Gastroesophageal sphincter (tissue), 4 donors: Measurements from ENCODE around the gene OR1I1. TPM values are rescaled to one million over a fixed set of nuclear protein-coding genes. Genes with fewer than 3 reads are reported as not detected.

Experiments used
- ATAC-seq: fragments of 150-250 bp; one replicate; pipeline ENCODE4 v1.9.1; 2016; ENCODE audit warnings: mild to moderate bottlenecking, moderate library complexity
- H3K27ac ChIP-seq, 4 donors: fragments of 200-600 bp; sonication (generic) in 3 of 4; 1 replicate in 3 of 4; 2 replicates in 1 of 4; pipeline ENCODE4 v1.5.1; 2016 to 2019
- H3K27me3 ChIP-seq: fragments of 200-600 bp; sonication (generic); one replicate; pipeline ENCODE4 v1.5.1; 2019
- H3K36me3 ChIP-seq, 2 donors: fragments of 200-600 bp; sonication (generic); one replicate each; pipeline ENCODE4 v1.5.1; 2019; ENCODE audit warnings: control low read depth in 1 of 2
- H3K4me1 ChIP-seq, 3 donors: fragments of 200-600 bp; sonication (generic); 1 replicate in 2 of 3; 2 replicates in 1 of 3; pipeline ENCODE4 v1.5.1; 2016 to 2019; ENCODE audit warnings: control low read depth in 2 of 3
- H3K4me3 ChIP-seq, 2 donors: fragments of 200-600 bp; sonication (generic); one replicate each; pipeline ENCODE4 v1.5.1; 2019; ENCODE audit warnings: mild to moderate bottlenecking in 1 of 2, moderate library complexity in 1 of 2
- H3K9me3 ChIP-seq, 3 donors: fragments of 200-600 bp; sonication (generic); one replicate each; pipeline ENCODE4 v1.5.1; 2017 to 2019; ENCODE audit warnings: control low read depth in 2 of 3
- EP300 ChIP-seq: sonication (generic); formaldehyde crosslinking; IDR thresholded peaks from one replicate; pipeline ENCODE4 v1.6.1; 2017; ENCODE audit warnings: antibody characterized with exemption, mild to moderate bottlenecking
- POLR2A ChIP-seq, 2 donors: fragments of 450-650 bp; IDR thresholded peaks; one replicate each; pipeline ENCODE4 v1.6.1; 2017; ENCODE audit warnings: antibody characterized with exemption in 2 of 2, mild to moderate bottlenecking in 2 of 2, moderate library complexity in 1 of 2
- POLR2AphosphoS5 ChIP-seq: sonication (generic); formaldehyde crosslinking; IDR thresholded peaks from one replicate; pipeline ENCODE4 v1.6.1; 2017; ENCODE audit warnings: antibody characterized with exemption
- WGBS, 2 donors: methylation state at CpG; one replicate each; pipeline ENCODE4 v1.1.5; 2018; ENCODE audit warnings: low coverage in 1 of 2; 5-methylcytosine and 5-hydroxymethylcytosine counted together
- total RNA-seq, 4 donors: library from RNA; depleted of rRNA; stranded (reverse); fragments of >200 nt; gene quantifications; one replicate each; pipeline ENCODE4 v1.1.0, GENCODE V29; 2016
- TF ChIP-seq, protein P1 (sequence below), 4 experiments: fragments of 200-600 bp in 2 of 4; fragments of 450-650 bp in 2 of 4; sonication (generic) in 1 of 4; IDR thresholded peaks; one replicate each; pipeline ENCODE4 v1.5.1; 2017 to 2019; ENCODE audit warnings: antibody characterized with exemption in 4 of 4, mild to moderate bottlenecking in 2 of 4, moderate library complexity in 2 of 4

The OR1I1 gene
- total RNA-seq, 4 donors from 2014 or later, result not detected

GRCh38 chr19:15042826-15043225, 39.2 kb upstream of the OR1I1 start:
- no peak overlapping the region for H3K27ac ChIP-seq
- peaks cover 54% of the 10 kb centered on the region for H3K27me3 ChIP-seq
- no peak for ATAC-seq
- no peaks in the 10 kb centered on the region for H3K36me3 ChIP-seq
- TF ChIP-seq EP300, result no peak
- TF ChIP-seq POLR2A (IDR thresholded peaks at IDR 0.05), result no peak
- no peak for TF ChIP-seq POLR2AphosphoS5
- TF ChIP-seq, protein P1, sequence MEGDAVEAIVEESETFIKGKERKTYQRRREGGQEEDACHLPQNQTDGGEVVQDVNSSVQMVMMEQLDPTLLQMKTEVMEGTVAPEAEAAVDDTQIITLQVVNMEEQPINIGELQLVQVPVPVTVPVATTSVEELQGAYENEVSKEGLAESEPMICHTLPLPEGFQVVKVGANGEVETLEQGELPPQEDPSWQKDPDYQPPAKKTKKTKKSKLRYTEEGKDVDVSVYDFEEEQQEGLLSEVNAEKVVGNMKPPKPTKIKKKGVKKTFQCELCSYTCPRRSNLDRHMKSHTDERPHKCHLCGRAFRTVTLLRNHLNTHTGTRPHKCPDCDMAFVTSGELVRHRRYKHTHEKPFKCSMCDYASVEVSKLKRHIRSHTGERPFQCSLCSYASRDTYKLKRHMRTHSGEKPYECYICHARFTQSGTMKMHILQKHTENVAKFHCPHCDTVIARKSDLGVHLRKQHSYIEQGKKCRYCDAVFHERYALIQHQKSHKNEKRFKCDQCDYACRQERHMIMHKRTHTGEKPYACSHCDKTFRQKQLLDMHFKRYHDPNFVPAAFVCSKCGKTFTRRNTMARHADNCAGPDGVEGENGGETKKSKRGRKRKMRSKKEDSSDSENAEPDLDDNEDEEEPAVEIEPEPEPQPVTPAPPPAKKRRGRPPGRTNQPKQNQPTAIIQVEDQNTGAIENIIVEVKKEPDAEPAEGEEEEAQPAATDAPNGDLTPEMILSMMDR (IDR thresholded peaks at IDR 0.05), result no peak
- H3K4me3 ChIP-seq, result no peak overlapping the region
- 93% methylated on average over 2 of the region's 2 CpGs; no CpG with 5 or more reads in 1 of the 2 donors for WGBS, 2 donors
- H3K4me1 ChIP-seq, result no peaks in the 10 kb centered on the region
- no peaks in the 10 kb centered on the region for H3K9me3 ChIP-seq

DNA sequence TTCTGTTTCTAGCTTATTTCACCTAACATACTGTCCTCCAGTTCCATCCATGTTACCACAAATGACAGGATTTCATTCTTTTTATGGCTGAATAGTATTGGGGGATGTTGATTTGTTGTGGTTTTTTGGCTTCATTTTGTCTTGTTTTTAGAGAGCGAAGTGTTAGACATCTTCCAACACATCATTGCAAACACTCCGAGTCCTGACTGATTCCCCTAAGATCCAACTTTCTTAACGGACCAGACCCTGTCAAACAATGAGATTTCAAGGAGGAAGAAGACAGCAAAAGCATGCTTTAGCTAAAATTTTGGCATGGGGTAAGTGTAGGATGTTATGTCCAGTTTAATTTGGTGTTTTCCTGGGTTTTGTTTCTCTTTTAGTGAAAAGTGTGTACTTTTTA, 36.5 kb upstream of the OR1I1 start:
- no peak overlapping the region for H3K27ac ChIP-seq
- H3K9me3 ChIP-seq, result no peaks in the 10 kb centered on the region
- no peak overlapping the region for H3K4me3 ChIP-seq
- ATAC-seq, result no peak
- WGBS, 2 donors, result 43 to 80% methylated on average over 1 to 2 of the region's 3 CpGs
- no peaks in the 10 kb centered on the region for H3K4me1 ChIP-seq
- H3K27me3 ChIP-seq, result peaks cover 50% of the 10 kb centered on the region
- H3K36me3 ChIP-seq, result no peaks in the 10 kb centered on the region
- no peak for TF ChIP-seq POLR2A (IDR thresholded peaks at IDR 0.05)
- no peak for TF ChIP-seq EP300
- no peak for TF ChIP-seq POLR2AphosphoS5
- TF ChIP-seq, protein P1 (IDR thresholded peaks at IDR 0.05), result no peak

GRCh38 chr19:15047680-15048079, 34.3 kb upstream of the OR1I1 start:
- peaks cover 50% of the 10 kb centered on the region for H3K27me3 ChIP-seq
- no peaks in the 10 kb centered on the region for H3K4me1 ChIP-seq
- H3K9me3 ChIP-seq, result no peaks in the 10 kb centered on the region
- no peak for ATAC-seq
- no peak overlapping the region for H3K27ac ChIP-seq
- H3K4me3 ChIP-seq, result no peak overlapping the region
- TF ChIP-seq EP300 (no peak), POLR2AphosphoS5 (no peak), POLR2A (IDR thresholded peaks at IDR 0.05) (no peak)
- TF ChIP-seq, protein P1 (IDR thresholded peaks at IDR 0.05), result no peak
- WGBS, 2 donors, result 83 to 89% methylated on average over 5 to 11 of the region's 11 CpGs
- no peaks in the 10 kb centered on the region for H3K36me3 ChIP-seq

DNA sequence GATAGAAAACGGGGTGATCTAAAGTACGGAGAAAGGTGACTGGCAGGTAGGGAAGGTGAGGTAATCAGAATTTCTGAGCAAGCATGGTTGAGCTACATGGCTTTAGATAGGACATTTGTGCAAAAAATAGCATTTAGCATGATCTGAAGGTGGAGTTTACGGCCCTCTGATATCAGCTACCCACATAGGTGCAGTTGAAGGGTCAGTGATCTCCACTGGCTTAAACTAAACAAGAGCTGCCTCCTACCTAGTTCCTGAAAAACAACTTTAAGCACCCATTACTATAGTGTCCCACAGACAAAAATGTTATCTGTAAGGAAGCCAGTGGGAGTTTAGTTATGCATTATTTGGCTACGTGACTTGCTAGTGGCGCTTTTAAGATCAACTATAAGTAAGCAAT, 33.9 kb upstream of the OR1I1 start:
- Histone ChIP-seq H3K4me3 (no peak overlapping the region), H3K4me1 (no peaks in the 10 kb centered on the region), H3K27ac (no peak overlapping the region), H3K27me3 (peaks cover 50% of the 10 kb centered on the region), H3K36me3 (no peaks in the 10 kb centered on the region), H3K9me3 (no peaks in the 10 kb centered on the region)
- whole genome bisulfite sequencing, 2 donors, result 70 to 73% methylated on average over 2 to 5 of the region's 5 CpGs
- no peak for ATAC-seq
- TF ChIP-seq EP300 (no peak), POLR2A (IDR thresholded peaks at IDR 0.05) (no peak), POLR2AphosphoS5 (no peak)
- TF ChIP-seq, protein P1 (IDR thresholded peaks at IDR 0.05), result no peak

GRCh38 chr19:15048885-15049541, 33.0 kb upstream of the OR1I1 start, which contains the start of gene CASP14:
Gene CASP14, plus strand, starts transcription at chr19:15049480. Its CDS starts 2,772 bp downstream, at chr19:15052252.
- no peak for ATAC-seq
- Histone ChIP-seq H3K27me3 (peaks cover 56% of the 10 kb centered on the region), H3K9me3 (no peaks in the 10 kb centered on the region), H3K4me3 (no peak within 1 kb of the TSS), H3K36me3 (no peaks in the 10 kb centered on the region), H3K27ac (no peak within 1 kb of the TSS), H3K4me1 (no peaks in the 10 kb centered on the region)
- no peak for TF ChIP-seq EP300
- no peak for TF ChIP-seq POLR2A (IDR thresholded peaks at IDR 0.05)
- TF ChIP-seq POLR2AphosphoS5, result no peak
- TF ChIP-seq, protein P1 (IDR thresholded peaks at IDR 0.05), result no peak
- WGBS, 2 donors, result 78 to 88% methylated on average over 4 to 5 of the region's 11 CpGs
